GM12875 (cell line): Measurements from ENCODE around the gene OGN.
"Not testable (repeated sequence)": the region's sequence is repeated elsewhere in the genome, so short reads cannot be mapped to it uniquely, and the experiment has no call there.

Experiments used
- H3K4me3 ChIP-seq: one replicate; pipeline ENCODE4 v1.5.1; 2011; ENCODE audit warnings: low read depth, low read length, control low read depth
- CTCF ChIP-seq: IDR thresholded peaks from 2 replicates; pipeline ENCODE4 v1.5.1; 2011; ENCODE audit warnings: low read depth, mild to moderate bottlenecking, control low read depth, inconsistent platforms, low read length, moderate library complexity, borderline replicate concordance; ENCODE audit not compliant: insufficient read depth

The OGN gene

DNA sequence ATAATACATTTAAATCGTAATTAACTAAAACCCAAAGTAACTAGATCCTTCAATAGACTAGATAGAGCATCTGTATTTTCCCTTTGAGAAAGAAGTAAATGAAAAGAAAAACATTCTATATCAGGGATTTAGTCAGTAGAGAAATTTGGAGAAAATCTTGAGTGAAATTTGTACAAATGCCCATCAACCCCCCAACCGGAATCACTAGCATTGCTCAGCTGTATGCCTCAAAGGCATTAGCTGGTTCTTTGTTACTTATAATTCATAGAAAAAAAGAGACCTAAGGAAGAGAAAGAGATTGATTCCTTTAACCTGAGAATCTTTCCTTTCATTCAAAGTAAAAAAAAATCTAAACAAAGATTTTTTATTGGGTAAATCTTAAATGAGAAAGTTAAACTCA, 19.2 kb upstream of the OGN start:
- no peak for TF ChIP-seq CTCF
- no peak overlapping the region for H3K4me3 ChIP-seq

DNA sequence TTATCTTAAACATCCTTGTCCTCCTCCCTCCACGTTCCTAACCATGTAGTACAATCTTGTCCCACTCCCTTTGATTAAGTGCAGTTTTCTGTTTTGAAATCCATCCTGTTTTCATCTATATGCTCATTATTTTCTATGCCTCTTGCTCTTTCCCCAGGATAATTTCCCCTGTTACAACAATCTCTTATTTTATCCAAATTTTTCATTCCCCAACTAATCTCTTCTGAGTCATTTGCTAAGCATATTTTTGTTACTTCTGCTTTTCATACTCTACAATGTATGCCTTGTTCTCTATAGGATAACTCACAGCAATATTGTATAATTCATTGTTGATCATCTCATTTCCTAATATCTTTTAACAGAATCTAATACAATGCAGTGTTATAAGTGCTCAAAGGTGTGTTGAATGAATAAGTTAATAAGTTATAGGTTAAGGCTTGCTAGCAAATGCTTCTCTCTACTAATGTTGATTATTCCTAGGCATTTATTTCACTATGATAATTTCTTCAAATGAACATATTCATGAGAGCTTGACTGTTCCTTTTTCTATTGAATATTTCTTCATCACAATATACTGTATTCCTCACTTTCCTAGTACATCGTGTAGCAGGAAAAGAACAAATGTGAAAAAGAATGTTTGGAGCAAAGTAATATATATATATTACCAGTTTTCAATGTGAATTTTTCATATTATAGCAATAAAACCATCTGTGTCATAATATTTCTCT, 18.4 kb upstream of the OGN start:
- no peak for TF ChIP-seq CTCF
- no peak overlapping the region for H3K4me3 ChIP-seq

DNA sequence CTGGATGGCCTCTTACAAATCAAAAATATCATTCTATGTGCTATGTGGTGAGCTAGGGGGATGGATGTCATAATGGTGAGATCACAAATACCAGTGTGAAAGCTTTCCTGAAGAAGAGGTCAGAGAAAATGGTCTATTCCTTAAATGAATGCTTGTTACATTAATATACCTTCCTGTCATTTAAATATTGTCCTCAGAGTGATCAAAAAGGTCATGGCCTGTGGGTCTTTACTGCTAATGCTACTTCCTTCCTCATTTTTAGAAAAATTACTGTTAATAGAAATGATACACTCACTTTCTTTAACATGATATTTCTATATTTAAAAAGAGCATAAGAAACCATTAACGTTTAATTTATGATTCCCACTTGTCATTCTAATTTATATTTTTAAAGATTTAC, 10.2 kb upstream of the OGN start:
- H3K4me3 ChIP-seq: no peak overlapping the region
- no peak for TF ChIP-seq CTCF

DNA sequence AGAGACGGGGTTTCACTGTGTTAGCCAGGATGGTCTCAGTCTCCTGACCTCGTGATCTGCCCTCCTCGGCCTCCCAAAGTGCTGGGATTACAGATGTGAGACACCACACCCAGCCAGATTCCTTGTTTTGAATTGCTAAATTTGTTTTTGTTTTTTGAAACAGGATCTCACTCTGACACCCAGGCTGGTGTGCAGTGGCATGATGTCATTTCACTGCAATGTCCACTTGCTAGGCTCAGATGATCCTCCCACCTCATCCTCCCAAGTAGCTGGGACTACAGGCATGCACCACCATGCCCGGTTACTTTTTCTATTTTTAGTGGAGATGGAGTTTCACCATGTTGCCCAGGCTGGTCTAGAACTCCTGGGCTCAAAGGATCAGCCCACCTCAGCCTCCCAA, 6.8 kb upstream of the OGN start:
- H3K4me3 ChIP-seq: not testable (repeated sequence)

DNA sequence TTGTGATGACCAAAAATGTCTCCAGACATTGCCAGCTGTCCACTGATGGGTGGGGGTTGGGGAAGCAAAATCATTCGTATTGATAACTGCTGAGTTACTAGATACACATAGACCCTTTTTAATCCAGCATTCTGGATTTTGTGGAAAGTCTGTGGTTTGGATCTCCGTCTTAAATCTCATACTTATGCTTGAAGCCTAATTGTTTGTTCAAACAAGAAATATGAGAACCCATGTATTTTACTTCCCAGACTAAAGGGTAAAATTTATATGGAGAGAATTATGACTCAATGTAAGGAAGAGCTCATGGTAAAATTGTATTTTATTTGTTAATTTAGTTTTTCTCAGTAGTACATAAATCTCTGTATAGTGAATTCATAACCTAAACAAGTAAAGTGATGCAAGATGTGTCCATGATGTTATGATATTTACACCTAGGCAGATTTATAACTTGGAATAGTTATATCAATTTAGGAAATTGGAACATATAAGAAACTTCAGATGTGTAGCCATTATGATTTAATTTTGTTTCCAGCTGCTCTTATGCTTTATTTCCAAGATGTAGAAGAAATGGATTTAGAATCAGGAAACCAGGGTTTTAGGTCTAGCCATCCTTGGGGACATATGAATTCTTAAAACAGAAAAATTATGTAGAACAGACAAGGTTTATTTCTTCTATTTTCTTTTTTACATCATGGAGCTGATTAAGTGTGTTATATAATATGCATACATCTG, 4.5 kb upstream of the OGN start:
- H3K4me3 ChIP-seq: no peak overlapping the region
- TF ChIP-seq CTCF: no peak

DNA sequence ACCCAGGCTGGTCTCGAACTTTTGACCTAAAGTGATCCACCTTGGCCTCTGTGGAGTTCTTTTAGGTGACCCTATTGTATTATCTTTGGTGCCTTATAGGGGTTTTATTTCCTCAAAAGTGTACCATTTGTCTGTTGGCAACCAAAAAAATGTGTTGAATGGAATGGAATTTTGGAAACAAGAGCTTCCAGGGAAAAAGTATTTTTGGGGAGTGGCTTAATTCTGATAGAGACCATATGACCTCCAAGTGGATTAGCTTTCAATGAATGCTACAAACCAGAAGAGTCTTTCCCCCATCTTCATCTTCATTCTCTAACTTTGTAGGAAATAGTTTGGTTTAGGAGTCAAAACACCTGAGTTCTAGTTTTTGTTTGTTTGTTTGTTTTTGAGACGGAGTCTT, 3.4 kb upstream of the OGN start:
- no peak for TF ChIP-seq CTCF
- no peak overlapping the region for H3K4me3 ChIP-seq

GRCh38 chr9:92406477-92406876, 2.1 kb upstream of the OGN start:
- TF ChIP-seq CTCF: no peak
- no peak overlapping the region for H3K4me3 ChIP-seq

DNA sequence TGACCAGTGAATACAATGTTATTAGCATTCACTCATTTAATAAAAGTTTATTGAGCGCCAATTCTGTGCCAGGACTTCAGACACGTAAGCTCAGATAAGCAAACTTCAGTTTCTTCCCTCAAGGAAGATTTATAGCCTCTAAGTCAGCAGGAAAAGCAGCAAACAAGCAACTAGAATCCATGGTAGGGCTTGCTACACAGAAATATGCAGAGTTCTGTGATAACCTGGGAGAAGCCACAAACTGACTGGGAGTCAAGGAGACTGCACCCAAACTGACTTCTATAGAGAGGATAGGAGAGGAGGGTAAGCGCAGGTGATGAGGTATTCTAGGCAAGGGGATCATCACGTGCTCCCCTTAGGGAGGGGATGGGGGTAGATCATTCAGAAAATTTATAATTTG, 1.4 kb upstream of the OGN start:
- TF ChIP-seq CTCF: no peak
- H3K4me3 ChIP-seq: no peak overlapping the region
